ENCODE data around the gene FRMD7.

DNA sequence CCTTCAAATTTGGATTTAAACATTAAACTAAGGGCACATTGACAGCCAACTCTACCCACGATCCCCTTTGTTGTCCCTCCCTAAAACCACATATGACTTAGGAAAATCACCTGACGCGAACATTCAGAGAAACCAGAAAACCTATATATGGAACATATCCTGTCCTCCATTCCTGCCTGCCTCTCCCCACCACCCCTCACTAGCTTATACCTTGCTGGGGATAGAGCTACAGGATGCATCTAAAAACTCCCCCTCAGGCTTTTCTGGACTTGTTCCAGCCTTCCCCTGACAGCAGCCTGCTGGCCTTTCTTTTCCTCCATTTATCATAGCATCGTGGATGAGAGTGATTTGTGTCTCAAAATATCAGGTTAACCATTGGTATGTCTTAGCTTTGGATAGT is 96.0 kb downstream of the FRMD7 start:
- TF ChIP-seq, protein P1, sequence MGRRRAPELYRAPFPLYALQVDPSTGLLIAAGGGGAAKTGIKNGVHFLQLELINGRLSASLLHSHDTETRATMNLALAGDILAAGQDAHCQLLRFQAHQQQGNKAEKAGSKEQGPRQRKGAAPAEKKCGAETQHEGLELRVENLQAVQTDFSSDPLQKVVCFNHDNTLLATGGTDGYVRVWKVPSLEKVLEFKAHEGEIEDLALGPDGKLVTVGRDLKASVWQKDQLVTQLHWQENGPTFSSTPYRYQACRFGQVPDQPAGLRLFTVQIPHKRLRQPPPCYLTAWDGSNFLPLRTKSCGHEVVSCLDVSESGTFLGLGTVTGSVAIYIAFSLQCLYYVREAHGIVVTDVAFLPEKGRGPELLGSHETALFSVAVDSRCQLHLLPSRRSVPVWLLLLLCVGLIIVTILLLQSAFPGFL (CRISPR knock-in tag; IDR thresholded peaks at IDR 0.05; ENCODE audit: borderline replicate concordance) = no peak
- no peak for TF ChIP-seq ZNF416 (CRISPR knock-in tag; IDR thresholded peaks at IDR 0.05)
- TF ChIP-seq, protein P2, sequence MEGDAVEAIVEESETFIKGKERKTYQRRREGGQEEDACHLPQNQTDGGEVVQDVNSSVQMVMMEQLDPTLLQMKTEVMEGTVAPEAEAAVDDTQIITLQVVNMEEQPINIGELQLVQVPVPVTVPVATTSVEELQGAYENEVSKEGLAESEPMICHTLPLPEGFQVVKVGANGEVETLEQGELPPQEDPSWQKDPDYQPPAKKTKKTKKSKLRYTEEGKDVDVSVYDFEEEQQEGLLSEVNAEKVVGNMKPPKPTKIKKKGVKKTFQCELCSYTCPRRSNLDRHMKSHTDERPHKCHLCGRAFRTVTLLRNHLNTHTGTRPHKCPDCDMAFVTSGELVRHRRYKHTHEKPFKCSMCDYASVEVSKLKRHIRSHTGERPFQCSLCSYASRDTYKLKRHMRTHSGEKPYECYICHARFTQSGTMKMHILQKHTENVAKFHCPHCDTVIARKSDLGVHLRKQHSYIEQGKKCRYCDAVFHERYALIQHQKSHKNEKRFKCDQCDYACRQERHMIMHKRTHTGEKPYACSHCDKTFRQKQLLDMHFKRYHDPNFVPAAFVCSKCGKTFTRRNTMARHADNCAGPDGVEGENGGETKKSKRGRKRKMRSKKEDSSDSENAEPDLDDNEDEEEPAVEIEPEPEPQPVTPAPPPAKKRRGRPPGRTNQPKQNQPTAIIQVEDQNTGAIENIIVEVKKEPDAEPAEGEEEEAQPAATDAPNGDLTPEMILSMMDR (IDR thresholded peaks at IDR 0.05) = no peak
- TF ChIP-seq ZNF232 (CRISPR knock-in tag; IDR thresholded peaks at IDR 0.05) = no peak
- TF ChIP-seq, protein P3, sequence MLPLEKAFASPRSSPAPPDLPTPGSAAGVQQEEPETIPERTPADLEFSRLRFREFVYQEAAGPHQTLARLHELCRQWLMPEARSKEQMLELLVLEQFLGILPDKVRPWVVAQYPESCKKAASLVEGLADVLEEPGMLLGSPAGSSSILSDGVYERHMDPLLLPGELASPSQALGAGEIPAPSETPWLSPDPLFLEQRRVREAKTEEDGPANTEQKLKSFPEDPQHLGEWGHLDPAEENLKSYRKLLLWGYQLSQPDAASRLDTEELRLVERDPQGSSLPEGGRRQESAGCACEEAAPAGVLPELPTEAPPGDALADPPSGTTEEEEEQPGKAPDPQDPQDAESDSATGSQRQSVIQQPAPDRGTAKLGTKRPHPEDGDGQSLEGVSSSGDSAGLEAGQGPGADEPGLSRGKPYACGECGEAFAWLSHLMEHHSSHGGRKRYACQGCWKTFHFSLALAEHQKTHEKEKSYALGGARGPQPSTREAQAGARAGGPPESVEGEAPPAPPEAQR (CRISPR knock-in tag; IDR thresholded peaks at IDR 0.05) = no peak
- no peak for TF ChIP-seq FOXJ3 (CRISPR knock-in tag; IDR thresholded peaks at IDR 0.05; ENCODE audit: borderline replicate concordance)
- TF ChIP-seq, protein P4, sequence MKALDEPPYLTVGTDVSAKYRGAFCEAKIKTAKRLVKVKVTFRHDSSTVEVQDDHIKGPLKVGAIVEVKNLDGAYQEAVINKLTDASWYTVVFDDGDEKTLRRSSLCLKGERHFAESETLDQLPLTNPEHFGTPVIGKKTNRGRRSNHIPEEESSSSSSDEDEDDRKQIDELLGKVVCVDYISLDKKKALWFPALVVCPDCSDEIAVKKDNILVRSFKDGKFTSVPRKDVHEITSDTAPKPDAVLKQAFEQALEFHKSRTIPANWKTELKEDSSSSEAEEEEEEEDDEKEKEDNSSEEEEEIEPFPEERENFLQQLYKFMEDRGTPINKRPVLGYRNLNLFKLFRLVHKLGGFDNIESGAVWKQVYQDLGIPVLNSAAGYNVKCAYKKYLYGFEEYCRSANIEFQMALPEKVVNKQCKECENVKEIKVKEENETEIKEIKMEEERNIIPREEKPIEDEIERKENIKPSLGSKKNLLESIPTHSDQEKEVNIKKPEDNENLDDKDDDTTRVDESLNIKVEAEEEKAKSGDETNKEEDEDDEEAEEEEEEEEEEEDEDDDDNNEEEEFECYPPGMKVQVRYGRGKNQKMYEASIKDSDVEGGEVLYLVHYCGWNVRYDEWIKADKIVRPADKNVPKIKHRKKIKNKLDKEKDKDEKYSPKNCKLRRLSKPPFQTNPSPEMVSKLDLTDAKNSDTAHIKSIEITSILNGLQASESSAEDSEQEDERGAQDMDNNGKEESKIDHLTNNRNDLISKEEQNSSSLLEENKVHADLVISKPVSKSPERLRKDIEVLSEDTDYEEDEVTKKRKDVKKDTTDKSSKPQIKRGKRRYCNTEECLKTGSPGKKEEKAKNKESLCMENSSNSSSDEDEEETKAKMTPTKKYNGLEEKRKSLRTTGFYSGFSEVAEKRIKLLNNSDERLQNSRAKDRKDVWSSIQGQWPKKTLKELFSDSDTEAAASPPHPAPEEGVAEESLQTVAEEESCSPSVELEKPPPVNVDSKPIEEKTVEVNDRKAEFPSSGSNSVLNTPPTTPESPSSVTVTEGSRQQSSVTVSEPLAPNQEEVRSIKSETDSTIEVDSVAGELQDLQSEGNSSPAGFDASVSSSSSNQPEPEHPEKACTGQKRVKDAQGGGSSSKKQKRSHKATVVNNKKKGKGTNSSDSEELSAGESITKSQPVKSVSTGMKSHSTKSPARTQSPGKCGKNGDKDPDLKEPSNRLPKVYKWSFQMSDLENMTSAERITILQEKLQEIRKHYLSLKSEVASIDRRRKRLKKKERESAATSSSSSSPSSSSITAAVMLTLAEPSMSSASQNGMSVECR (CRISPR knock-in tag; IDR thresholded peaks at IDR 0.05; ENCODE audit: borderline replicate concordance) = no peak
- TF ChIP-seq JUN (CRISPR knock-in tag; IDR thresholded peaks at IDR 0.05) = no peak
- TF ChIP-seq, protein P5, sequence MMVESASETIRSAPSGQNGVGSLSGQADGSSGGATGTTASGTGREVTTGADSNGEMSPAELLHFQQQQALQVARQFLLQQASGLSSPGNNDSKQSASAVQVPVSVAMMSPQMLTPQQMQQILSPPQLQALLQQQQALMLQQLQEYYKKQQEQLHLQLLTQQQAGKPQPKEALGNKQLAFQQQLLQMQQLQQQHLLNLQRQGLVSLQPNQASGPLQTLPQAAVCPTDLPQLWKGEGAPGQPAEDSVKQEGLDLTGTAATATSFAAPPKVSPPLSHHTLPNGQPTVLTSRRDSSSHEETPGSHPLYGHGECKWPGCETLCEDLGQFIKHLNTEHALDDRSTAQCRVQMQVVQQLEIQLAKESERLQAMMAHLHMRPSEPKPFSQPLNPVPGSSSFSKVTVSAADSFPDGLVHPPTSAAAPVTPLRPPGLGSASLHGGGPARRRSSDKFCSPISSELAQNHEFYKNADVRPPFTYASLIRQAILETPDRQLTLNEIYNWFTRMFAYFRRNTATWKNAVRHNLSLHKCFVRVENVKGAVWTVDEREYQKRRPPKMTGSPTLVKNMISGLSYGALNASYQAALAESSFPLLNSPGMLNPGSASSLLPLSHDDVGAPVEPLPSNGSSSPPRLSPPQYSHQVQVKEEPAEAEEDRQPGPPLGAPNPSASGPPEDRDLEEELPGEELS (CRISPR knock-in tag; IDR thresholded peaks at IDR 0.05) = no peak
- TF ChIP-seq CREM (CRISPR knock-in tag; IDR thresholded peaks at IDR 0.05) = no peak
- no peak for TF ChIP-seq NFYB (CRISPR knock-in tag; conservative IDR thresholded peaks at IDR 0.05; ENCODE audit: low read depth)

Data from WTC11 (cell line).